Transverse colon (tissue), 4 donors: ENCODE data around the gene OSBPL2.

Experiments used
- EP300 ChIP-seq: sonication (generic); formaldehyde crosslinking; IDR thresholded peaks from one replicate; pipeline ENCODE4 v1.6.1; 2017; ENCODE audit warnings: antibody characterized with exemption, low read depth
- POLR2A ChIP-seq: fragments of 450-650 bp; IDR thresholded peaks from one replicate; pipeline ENCODE4 v1.6.1; 2016; ENCODE audit warnings: antibody characterized with exemption, mild to moderate bottlenecking, moderate library complexity
- POLR2AphosphoS5 ChIP-seq, 3 donors: sonication (generic); formaldehyde crosslinking; IDR thresholded peaks; one replicate each; pipeline ENCODE4 v1.6.1; 2016; ENCODE audit warnings: antibody characterized with exemption in 3 of 3
- TF ChIP-seq, protein P1 (sequence below), 5 experiments: fragments of 200-600 bp in 3 of 5; fragments of 450-650 bp in 2 of 5; sonication (generic) in 3 of 5; IDR thresholded peaks; 1 replicate in 2 of 5; 2 replicates in 3 of 5; pipeline ENCODE4 v1.5.1; 2016 to 2017; ENCODE audit warnings: antibody characterized with exemption in 5 of 5, inconsistent platforms in 3 of 5, mild to moderate bottlenecking in 2 of 5, moderate library complexity in 1 of 5

DNA sequence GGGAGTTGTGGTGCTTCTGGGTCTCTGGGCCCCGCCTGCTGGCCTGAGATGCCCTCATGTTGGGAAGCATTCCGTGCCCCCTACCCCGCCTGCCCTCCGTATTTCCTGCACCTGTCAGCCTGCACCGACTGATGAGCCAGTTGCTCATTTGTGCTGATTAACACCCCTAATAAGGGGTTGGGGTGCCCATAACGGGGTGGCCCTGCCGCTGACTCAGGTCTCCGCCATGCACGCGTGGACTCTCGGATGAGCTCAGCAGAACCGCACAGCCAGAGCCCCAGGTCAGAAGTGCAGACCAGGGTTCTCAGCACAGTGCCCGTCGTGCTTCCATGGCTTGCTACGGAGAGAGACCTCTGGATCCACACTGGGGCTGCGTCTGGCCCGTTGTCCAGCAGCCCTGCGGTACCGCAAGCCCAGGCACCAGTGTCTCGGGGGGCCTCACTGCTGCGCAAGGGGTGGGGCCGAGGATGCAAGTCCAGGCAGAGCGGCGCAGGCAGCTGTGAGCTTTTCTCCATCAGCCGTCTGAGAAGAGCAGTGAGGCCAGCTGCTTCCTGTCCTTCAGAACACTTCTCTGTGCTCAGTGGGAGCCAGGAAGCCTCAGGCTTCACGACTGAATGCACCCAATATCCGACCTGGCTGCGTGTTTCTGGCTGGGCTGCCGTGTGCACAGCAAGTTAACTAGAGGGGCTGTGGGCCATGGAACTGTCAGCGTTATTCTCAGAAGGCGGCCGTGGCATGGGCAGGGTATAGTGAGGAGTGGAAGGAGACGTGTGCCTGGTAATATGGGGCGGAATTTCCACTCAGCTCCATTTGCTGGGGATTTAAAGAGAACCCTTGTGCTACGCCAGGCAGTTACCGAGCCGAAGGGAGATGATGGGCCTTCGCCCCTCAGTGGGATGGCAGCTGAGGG, 36.9 kb upstream of the OSBPL2 start:
- TF ChIP-seq, protein P1, sequence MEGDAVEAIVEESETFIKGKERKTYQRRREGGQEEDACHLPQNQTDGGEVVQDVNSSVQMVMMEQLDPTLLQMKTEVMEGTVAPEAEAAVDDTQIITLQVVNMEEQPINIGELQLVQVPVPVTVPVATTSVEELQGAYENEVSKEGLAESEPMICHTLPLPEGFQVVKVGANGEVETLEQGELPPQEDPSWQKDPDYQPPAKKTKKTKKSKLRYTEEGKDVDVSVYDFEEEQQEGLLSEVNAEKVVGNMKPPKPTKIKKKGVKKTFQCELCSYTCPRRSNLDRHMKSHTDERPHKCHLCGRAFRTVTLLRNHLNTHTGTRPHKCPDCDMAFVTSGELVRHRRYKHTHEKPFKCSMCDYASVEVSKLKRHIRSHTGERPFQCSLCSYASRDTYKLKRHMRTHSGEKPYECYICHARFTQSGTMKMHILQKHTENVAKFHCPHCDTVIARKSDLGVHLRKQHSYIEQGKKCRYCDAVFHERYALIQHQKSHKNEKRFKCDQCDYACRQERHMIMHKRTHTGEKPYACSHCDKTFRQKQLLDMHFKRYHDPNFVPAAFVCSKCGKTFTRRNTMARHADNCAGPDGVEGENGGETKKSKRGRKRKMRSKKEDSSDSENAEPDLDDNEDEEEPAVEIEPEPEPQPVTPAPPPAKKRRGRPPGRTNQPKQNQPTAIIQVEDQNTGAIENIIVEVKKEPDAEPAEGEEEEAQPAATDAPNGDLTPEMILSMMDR (IDR thresholded peaks at IDR 0.05), result no peak
- TF ChIP-seq EP300, result no peak
- no peak for TF ChIP-seq POLR2A
- no peak for TF ChIP-seq POLR2AphosphoS5 (IDR thresholded peaks at IDR 0.05)
